H1 (cell line): ENCODE results near the gene DIPK1A. TPM values are rescaled to one million over a fixed set of nuclear protein-coding genes. Genes with fewer than 3 reads are reported as not detected.

Experiments
- BACH1 ChIP-seq: IDR thresholded peaks from 2 replicates; pipeline ENCODE4 v1.6.1; 2012; ENCODE audit warnings: low read length, improper control_type of control experiment
- polyA plus RNA-seq, 7 experiments: library from polyadenylated mRNA; depleted of rRNA in 3 of 7; stranded (reverse) in 5 of 7; unstranded in 2 of 7; fragments of >200 nt in 5 of 7; fragments of 200-250 nt in 2 of 7; gene quantifications; 1 replicate in 5 of 7; 2 replicates in 1 of 7; 4 replicates in 1 of 7; pipeline versions ENCODE4 v1.2.1 to v1.2.3, GENCODE V29; 2011 to 2013; ENCODE audit warnings: missing spikeins in 2 of 7, mixed read lengths in 2 of 7
- total RNA-seq: library from RNA; stranded (reverse); fragmentation: NEBNext Ultra II Directional; extraction: Animal tissue kit (Norgen Biotek cat#: 25700); gene quantifications from 2 replicates; pipeline ENCODE4 v1.2.1, GENCODE V29; 2021
- TF ChIP-seq, protein P1 (sequence below): IDR thresholded peaks from 2 replicates; pipeline ENCODE4 v1.6.1; 2011; ENCODE audit warnings: low read length, improper control_type of control experiment

Gene DIPK1A
- total and polyA plus RNA-seq, 2 of the 8 experiments (the other 6 are each of a cell fraction or from before 2014, with no cell fraction given), result 2.5 to 5.0 TPM

DNA sequence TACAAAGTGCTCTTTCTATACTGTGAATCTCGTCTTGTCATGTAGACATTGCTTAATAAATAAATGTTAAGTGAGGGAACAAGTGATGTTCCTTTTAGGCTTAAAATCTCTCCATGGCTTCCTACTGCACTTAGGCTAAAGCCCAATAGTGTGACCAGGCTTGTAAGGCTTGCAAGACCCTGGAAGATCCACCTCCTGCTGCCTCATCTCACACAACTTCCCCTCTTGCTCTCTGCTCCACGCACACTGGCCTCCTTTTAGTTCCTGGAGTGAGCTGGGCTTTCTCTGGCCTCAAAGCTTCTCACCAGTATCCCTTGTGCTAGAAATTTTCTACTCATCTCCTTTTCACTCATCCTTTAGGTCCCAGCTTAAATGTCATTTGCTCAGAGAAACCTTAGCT is 41.5 kb upstream of the DIPK1A start (continued):
- TF ChIP-seq, protein P1, sequence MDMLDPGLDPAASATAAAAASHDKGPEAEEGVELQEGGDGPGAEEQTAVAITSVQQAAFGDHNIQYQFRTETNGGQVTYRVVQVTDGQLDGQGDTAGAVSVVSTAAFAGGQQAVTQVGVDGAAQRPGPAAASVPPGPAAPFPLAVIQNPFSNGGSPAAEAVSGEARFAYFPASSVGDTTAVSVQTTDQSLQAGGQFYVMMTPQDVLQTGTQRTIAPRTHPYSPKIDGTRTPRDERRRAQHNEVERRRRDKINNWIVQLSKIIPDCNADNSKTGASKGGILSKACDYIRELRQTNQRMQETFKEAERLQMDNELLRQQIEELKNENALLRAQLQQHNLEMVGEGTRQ, result no peak
- no peak for TF ChIP-seq BACH1
